Stimulated activated CD4-positive, alpha-beta T cell treated with anti-CD3 and anti-CD28 coated beads, Interleukin-15, amount 100 ng/mL, for 48 hours (primary cell): ENCODE measurements around the gene ERC1.

Source experiments
- DNase-seq, 2 donors: peaks; one replicate each; pipeline ENCODE4 v3.0.0-alpha.2; 2020; ENCODE audit warnings: low read depth in 2 of 2

The ERC1 gene

GRCh38 chr12:990661-991349 is at the start of gene ERC1:
Gene ERC1 (plus strand): TSS chr12:991223. CDS start chr12:1027904, 36,681 bp downstream.
- peak; percentile 67 to 80 for DNase-seq

- DNase-seq = no peak
These were observed 48.0 kb upstream of the ERC1 start for GRCh38 chr12:943051-943450.

- no peak for DNase-seq
These were observed 46.8 kb upstream of the ERC1 start for GRCh38 chr12:944211-944610.

- DNase-seq = no peak
These were observed 44.8 kb upstream of the ERC1 start for GRCh38 chr12:946212-946611.

- DNase-seq = no peak
These were observed 44.4 kb upstream of the ERC1 start for GRCh38 chr12:946631-947030.

GRCh38 chr12:948238-948637 is 42.8 kb upstream of the ERC1 start:
- DNase-seq = no peak

GRCh38 chr12:949453-950191 is 41.4 kb upstream of the ERC1 start, which contains the start of gene RAD52:
Gene RAD52 (minus strand): TSS chr12:949694. CDS start chr12:933058, 16,636 bp downstream.
- DNase-seq = peak; percentile 94 to 96

- DNase-seq = no peak
These were observed 39.8 kb upstream of the ERC1 start for GRCh38 chr12:951176-951575.

- DNase-seq = no peak
These were observed 37.2 kb upstream of the ERC1 start for GRCh38 chr12:953776-954175.

GRCh38 chr12:954741-955140 is 36.3 kb upstream of the ERC1 start:
- no peak for DNase-seq

- no peak for DNase-seq
These were observed 35.1 kb upstream of the ERC1 start for GRCh38 chr12:955939-956338.

GRCh38 chr12:958588-959123 is 32.4 kb upstream of the ERC1 start:
- no peak for DNase-seq

GRCh38 chr12:966724-967123 is 24.3 kb upstream of the ERC1 start:
- DNase-seq = no peak

- no peak for DNase-seq
These were observed 23.4 kb upstream of the ERC1 start for GRCh38 chr12:967641-968040.

GRCh38 chr12:968545-968944 is 22.5 kb upstream of the ERC1 start:
- no peak for DNase-seq

- DNase-seq = no peak
These were observed 21.2 kb upstream of the ERC1 start for GRCh38 chr12:969821-970220.

GRCh38 chr12:971991-972390 is 19.0 kb upstream of the ERC1 start:
- DNase-seq = no peak

- DNase-seq = no peak
These were observed 16.7 kb upstream of the ERC1 start for GRCh38 chr12:974271-974862.

GRCh38 chr12:976644-977043 is 14.4 kb upstream of the ERC1 start:
- DNase-seq = no peak

GRCh38 chr12:977156-977555 is 13.9 kb upstream of the ERC1 start:
- no peak for DNase-seq

GRCh38 chr12:979349-979748 is 11.7 kb upstream of the ERC1 start:
- DNase-seq = no peak

- DNase-seq = no peak
These were observed 9.7 kb upstream of the ERC1 start for GRCh38 chr12:981176-981828.
